Medulla oblongata (tissue), 1 donor: Measurements from ENCODE around the gene MGP.
A peak's percentile ranks its signal among the peaks of the same experiment; 100 is the strongest.

Experiments
- DNase-seq: peaks from one replicate; pipeline ENCODE4 v3.0.0-alpha.2; 2015; ENCODE audit errors: extremely low spot score

MGP gene

DNA sequence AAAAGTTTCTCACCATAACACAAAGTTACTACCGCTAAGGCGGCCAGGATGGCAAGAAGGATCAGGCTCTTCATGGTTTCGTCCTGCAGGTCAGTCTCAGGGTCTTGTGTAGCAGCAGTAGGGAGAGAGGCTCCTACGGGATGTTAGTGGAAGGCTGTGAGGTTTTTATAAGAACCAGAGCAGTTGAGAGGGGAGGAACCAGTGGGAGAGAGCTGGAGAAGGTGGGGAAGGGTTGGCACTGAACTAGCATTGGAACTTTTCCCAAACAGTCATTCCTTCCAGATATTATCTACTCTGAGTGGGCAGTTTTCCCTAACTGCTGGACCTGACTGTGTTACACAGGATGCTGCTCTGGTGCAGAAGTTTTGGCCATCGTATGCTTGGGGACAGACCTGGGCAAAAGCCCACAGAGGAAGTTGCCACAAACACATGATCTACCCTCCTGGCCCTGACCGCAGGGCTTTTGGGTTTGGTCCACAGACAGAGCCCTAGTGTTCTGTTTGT, at the start of gene MGP:
MGP (minus strand) TSS at position 137 of the 504 bp plus-strand sequence; CDS start at position 74, 63 bp downstream.
- peak; percentile 62 for DNase-seq

DNA sequence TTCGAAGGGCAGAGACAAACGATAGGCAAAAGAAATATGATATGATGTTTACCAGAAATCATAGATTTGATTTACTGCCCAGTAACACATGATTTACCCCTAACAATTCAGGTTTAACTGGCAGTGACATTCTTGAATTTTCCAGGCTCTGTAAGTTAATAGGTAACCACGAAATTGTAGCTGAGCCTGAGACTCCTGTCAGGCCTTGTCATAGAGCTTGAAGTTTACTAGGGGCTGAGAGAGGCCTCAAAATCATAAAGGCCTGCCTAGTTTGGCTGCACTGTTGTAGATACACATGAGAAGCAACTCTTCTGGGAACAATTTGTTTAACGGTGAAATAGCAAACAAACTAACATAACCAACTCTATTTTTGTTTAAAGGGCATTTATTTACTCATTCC, 49.4 kb upstream of the MGP start:
- DNase-seq, result no peak

DNA sequence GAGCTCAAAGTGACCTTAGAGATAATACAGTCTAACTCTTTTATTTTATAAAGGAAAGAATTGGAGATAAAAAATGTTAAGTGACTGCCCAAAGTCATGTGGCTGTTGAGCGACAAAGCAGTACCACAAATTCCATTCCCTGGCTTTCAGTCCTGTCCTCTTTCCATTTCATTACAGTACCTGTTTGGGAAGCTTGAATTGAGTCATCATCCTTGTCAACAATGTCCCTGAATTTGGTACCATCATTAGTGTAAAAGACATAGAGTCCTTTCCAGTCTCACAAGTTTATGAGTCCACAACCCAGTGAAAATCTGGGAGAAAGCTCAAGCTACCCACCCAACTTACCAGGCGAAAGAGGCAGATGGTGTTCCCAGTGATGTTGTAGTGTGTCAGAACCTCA, 48.9 kb upstream of the MGP start:
- DNase-seq, result no peak

DNA sequence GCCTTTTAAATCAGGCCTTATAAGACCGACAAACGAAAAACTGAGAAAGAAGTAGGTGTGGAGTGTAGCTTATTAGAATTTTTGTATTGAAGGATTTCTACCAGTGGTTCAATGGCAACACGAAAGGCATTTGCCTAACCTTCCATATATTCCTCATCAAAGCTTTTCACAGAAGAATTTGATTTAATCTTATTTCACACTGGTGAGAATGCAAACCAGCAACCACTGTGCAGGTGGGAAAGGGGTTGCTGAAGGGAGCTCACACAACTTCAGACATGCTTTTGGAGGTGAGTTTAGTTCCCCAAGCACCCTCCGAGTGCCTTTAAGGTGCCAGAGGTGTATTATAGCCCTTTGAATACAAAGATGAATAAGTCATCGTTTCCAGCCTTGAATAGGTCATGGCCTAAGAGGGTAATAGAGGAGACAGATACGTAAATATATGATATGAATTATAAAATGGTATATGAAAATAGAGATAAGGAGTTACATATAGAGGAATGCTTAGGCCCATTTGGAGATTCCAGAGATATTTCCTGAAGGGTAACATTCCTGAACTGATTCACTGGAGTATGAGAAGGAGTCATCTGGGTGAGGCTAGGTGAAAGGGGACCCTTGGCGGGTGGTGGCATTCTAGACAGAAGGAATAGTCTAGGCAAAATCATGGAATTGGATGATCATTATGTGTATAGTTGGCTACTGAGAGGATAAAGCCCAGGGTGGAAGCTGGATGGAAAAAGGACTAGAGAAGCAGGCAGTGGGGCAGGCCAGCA, 46.3 kb upstream of the MGP start:
- DNase-seq, result no peak

DNA sequence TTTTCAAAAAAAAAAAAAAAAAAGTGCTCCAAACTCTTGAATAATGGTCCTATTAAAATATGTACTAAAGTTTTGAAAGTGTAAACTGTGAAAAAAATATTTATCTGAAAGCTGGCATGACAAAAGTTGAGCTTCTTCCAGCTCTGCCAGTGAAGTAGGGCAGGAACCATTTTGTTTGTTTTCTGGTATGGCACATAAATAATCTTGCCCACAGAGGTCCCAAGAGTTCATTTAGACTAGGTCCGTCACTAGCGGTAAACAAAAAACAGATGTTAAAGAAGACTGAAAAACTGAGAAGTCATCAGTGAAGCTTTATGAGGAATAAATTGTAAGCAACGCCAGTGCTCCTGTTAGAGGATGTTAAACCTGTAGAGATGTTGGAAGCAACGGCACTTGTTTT, 45.7 kb upstream of the MGP start:
- DNase-seq, result no peak

DNA sequence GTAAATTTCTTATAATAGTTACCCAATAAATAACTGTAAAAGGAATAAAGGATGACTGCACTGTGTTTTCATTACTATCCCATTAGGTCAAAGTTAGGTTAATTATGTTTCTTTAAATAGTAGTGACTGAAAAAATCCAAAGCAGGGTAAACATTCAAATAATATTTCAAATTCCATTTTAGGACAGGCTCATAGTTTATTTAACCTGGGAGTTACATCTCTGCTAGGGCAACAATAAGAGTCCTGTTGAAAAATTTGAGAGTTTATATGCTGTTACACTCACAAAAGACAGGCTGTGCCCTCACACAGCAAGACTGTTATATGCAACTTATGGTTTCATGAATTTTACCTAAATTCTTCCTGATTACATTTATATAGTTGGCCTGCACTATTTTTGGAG, 44.6 kb upstream of the MGP start:
- DNase-seq, result no peak

DNA sequence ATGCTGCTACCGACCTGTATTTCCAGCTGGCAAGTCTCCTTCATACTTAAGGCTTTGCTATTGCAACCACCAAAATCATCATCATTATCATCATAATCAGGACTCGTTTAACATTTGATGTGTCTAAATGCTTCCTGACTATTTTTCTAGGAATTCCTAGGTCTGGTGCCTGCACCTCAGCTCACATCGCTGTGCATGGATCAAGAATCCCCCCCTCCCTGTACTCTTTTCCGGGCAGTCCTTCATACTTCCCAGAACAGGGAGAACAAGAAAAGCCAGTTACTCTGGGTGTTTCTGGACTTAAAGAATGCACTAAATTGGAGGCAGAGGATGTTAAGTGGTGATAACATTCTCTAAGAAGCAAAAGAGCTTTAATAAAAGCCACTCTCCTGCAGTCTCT, 43.3 kb upstream of the MGP start:
- DNase-seq, result no peak

DNA sequence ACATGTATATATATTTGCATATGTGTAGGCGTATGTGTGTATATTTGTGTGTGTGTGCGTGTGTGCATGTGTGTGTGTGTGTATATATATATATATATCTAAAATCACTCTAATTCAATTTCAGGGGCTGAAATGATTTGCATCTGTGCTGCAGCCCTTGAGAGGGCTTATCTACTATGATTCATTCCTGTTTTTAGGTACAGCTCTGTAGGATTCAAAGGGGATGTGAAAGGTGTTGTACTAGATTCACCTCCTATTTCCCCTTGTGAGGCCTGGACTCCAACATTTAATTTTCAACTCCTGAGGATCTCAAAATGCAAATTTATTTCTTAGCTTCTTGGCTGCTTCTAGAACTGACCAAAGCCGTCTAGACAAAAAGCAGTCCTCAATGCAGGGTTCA, 41.6 kb upstream of the MGP start:
- no peak for DNase-seq

DNA sequence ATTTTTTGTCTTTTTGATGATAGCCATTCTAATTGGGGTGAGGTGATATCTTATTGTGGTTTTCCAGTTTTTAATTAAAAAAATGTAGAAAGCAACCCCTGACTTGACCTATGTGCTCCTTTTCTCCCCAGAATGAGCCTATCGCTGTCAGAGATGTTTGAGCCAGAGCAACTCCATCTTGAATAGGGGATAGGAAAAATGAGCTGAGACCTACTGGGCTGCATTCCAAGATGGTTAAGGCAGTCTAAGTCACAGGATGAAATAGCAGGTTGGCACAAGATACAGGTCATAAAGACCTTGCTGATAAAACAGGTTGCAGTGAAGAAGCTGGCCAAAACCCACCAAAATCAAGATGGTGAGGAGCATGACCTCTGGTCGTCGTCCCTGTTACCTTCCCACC, 38.9 kb upstream of the MGP start:
- no peak for DNase-seq

DNA sequence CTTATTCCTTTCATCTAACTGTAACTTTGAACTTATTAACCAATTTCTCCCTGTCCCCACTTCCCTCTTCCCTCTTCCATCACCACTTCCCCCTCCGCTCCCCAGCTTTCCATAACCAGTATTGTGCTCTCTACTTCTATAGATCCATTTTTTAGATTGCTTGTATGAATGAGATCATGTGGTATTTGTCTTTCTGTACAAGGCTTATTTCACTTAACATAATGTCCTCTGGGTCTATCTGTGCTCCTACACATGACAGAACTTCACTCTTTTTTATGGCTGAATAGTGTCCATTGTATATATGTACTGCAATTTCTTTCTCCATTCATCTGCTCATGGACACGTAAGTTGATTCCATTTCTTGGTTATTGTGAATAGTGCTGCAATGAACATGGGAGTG, 38.3 kb upstream of the MGP start:
- no peak for DNase-seq

DNA sequence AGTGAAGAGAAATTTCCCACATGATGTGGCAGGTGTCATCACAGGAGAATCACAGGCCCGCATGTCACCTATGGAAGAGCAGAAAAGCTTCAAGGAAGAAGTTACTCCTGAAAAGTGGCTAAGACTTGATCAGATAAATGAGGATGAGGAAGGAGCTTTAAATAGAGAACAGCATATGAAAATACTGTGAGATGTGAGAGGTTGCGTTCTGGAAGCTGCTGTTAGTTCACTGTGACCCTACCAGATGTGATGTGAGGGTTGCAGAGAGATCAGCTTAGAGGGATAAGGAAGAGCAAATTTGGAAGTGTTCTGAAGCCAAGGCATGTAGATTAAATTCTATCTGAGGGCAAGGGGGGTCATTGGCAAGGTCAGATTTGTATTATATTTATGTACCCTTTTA, 35.6 kb upstream of the MGP start:
- DNase-seq, result no peak

DNA sequence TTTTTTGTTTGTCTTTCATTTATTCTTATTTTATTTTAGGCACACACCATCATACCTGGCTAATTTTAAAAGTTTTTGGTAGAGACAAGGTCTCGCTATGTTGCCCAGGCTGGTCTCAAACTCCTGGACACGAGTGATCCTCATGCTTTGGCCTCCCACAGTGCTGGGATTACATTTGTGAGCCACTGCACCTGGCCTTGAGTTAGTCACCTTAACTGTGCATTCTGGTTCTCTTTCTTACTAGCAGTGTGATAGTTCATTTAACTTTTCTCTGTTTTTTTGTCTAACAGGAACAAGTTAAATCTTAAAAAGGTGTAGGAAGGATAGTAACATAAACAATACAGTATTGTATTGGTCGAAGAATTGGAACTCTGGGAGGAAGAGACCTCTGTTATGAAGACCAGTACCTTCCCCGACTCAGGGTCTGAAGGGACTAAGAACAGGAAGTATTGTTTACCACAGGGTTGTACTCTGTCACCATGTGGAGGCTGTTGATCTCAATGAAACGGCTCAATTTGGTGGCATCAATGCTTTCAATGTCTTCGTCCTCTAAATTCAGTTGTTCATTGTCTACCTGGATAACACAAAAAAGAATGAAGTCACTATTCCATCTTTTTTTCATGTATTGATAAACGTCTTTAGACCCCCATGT, 34.9 kb upstream of the MGP start:
- no peak for DNase-seq

DNA sequence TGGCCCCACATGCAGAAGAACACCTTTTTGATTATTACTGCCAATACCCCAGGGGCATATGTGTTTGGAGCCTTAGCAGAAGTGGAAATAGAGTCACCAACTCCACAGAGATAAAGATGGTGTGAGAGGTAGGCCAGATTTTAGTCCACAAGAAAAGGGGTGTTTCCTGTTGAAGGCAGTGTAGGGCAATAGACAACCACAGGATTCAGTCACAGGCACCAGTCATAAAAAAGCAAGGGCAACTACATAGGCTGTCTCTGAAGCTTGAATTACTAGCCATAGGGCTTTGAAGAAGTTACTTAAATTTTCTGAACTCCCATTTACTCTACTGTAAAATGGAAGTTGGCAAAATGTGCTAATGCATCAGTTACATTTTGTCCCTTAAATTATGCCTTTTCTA, 33.8 kb upstream of the MGP start:
- DNase-seq, result no peak

DNA sequence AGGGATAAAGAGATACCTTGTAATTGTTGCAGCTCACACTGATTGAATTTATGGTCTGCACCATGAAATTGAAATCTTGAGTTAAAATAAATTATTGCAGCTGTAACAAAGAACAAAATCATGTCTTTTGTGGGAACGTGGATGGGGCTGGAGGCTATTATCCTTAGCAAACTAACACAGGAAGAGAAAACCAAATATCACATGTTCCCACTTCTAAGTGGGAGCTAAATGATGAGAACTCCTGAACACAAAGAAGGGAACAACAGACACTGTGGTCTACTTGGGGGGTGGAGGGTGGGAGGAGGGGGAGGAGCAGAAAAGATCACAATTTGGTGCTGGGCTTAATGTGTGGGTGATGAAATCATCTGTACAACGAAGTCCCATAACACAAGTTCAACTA, 30.1 kb upstream of the MGP start:
- no peak for DNase-seq

DNA sequence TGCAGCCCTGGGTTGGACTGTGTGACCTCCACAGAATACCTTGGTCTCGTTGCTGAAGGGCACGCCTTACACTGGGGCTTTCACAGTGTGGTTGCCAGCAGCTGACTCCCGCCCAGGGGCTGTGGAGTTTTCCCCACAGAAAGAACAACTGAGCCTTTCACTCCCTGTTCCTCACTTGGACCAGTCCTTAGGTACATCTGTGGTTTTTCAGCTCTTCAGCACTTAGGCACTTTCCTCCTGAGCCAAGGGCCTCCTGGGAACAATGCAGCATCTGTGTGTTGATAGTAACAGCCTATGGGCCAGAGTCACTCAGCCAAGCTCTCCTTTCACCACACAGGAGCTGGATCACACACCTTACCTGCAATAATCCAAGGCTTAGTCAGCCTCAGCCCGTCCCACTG, 27.7 kb upstream of the MGP start:
- DNase-seq, result no peak

DNA sequence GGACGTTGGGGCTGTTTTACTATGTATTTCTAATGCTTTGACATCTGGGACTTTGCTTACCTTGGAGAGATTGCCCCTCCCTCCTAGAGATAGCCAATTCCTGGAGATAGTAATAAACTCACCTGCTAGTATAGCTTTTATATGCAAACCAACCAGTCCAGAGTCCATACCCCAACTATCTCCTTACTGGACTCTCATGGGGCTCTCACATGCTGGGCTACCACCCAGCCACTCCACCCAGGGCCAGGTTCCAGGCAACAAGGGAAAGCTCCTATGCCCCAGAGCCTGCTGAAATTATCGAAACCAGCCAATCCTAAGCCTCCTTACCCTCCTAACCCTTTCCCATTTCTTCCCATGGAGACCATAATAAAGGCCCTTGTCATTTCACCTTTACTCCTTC, 25.5 kb upstream of the MGP start:
- no peak for DNase-seq

DNA sequence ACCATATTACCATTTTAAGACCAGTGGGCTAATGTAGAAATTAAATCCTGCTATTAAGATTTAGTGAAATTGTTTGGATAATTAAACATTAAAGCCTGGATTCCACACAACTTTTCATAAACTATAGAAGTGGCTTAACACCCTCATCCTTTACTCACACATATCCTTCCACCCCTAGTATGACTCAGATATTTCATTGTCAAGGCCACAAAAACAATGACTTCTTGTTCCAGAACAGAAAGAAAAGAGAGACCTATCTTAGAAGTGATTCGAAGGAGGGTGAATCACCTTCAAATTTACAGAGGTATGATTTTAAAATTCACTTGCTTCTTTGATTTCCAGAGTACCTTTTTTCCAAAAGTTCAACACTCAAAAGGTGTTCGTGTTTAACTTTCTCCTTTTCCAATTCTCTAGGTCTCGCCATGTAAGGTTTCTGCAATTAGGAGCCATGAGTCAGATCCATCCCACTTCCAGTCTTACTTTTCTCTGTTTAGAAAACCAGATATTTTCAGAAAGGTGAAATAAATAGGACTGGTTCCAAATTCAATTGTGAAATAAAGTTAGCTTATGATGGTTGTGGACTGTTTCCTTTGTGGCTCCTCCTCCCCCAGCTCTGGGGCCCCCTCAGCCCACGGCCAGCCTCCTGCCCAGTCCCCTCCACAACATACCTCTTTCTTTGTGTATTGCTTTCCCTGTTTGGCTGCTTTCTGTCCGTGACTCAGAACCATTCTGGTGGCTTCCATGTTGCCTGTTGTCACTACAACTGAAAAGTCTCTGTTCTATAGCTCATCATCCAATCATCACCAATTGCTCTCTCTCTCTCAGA, 24.6 kb upstream of the MGP start:
- no peak for DNase-seq

DNA sequence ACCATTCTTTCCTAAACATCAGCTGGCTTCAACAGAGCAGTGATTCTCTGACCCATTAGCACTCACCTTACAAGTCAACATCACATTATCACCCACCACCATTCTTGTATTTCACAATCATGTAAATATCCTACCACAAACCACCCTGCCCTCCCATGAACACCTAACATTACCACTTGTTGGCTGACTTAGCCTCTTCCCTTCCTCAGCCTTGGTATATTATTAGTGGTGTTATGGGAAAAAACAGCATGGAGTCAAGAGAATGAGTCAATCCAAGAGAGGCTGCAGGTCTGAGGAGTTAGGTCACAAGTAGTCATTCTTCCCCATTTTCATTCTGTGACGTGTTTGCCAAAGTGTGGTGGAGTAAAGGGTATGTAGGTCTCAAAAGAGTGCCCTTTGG, 22.3 kb upstream of the MGP start:
- DNase-seq, result no peak

DNA sequence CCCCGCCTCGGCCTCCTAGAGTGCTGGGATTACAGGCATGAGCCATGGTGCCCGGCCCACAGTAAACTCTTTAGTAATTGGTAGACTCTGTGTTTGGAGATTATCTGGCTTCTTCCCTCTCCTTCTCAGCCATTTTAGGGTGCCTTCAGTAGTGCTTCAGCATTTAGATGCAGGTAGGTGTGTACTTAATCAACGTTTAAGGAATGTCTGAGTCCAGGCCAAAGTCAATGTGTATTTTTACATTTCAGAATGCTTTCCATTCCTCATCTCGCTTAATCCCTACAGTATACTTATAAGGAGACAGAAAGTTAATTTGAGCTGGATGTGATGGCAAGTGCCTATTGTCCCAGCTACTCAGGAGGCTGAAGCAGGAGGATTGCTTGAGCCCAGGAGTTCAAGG, 20.5 kb upstream of the MGP start:
- no peak for DNase-seq

DNA sequence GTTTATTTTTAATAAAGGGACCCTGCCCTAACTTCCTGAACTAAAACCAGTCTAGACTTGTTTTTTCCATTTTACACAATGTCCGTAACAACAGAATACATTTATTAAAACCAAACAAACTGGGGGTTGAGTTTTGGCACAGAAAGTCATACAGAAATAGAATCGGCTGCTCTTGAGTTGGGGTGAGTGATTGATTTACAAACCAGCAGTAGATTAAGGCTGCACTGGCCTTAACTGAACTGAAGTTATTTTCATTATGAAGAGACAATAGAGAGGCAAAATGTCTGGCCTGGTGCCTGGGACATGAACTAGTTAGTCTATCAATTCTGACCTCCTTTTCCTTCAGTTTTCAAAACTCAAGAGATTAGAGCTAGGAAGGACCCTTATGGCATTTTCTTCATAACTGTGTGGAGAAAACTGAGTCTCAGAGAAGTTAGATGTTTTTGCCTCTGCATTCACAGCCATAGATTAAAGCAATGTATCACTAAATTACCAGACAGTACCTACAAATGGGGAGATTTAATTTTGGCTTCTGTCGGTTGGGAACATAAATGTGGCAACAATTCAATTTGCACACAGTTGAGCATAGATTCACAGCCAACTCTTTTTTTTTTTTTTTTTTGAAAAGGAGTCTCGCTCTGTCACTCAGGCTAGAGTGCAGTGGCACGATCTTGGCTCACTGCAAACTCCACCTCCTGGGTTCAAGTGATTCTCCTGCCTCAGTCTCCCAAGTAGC, 19.8 kb upstream of the MGP start:
- no peak for DNase-seq

DNA sequence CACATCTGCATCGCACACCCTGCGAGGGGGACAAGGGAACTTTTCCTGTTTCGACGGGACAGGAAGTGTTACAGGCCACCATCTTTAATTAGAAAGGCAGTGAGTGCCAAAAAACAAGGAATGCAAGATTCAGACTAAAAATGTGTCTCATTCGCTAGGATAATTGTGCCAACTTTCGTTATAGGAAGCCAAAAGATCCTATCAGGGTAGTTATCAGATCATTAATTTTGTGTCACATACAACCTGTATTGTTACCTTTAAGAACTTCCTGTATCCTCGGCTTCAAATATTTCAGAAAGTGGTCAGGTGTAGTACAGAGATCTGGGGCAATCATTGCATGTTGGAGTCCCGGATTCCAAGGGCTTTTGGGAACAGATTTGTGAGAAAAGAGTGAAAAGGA, 19.2 kb upstream of the MGP start:
- DNase-seq, result no peak
